ENCODE measurements around the gene OR2A14.

DNA sequence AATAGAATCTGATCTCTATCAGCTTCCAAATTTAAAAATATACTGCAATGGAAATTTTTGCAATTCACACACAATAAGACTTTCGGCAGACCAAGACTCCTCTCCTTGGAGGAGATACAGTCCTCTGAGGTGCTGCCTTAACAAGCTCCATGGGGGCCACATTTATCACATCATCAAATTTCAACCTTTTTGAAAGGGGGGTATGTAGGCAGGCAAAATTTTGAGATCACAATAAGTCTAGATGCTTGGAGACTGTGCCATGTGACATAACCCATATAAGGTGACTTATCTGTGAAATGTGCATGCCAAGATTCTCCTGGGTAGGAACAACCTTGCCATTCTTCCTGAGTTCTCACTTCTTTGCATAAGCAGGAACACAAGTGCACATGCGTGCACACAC, 37.0 kb upstream of the OR2A14 start, which contains the start of gene OR2A12:
- TF ChIP-seq, protein P1, sequence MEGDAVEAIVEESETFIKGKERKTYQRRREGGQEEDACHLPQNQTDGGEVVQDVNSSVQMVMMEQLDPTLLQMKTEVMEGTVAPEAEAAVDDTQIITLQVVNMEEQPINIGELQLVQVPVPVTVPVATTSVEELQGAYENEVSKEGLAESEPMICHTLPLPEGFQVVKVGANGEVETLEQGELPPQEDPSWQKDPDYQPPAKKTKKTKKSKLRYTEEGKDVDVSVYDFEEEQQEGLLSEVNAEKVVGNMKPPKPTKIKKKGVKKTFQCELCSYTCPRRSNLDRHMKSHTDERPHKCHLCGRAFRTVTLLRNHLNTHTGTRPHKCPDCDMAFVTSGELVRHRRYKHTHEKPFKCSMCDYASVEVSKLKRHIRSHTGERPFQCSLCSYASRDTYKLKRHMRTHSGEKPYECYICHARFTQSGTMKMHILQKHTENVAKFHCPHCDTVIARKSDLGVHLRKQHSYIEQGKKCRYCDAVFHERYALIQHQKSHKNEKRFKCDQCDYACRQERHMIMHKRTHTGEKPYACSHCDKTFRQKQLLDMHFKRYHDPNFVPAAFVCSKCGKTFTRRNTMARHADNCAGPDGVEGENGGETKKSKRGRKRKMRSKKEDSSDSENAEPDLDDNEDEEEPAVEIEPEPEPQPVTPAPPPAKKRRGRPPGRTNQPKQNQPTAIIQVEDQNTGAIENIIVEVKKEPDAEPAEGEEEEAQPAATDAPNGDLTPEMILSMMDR (IDR thresholded peaks at IDR 0.05) = no peak
- no peak for TF ChIP-seq POLR2A (IDR thresholded peaks at IDR 0.05)
